ENCODE results near the gene PEAR1. TPM values are rescaled to one million over a fixed set of nuclear protein-coding genes. Genes with fewer than 3 reads are reported as not detected.

The PEAR1 gene
- total and polyA plus RNA-seq, 2 of the 4 experiments (the other 2 are of a cell fraction), result 2.0 to 44.4 TPM

- Histone ChIP-seq H3K79me1 (ENCODE audit: low read depth in 1 of 2, low read length in 2 of 2) (no peaks in the 10 kb centered on the region), H3K9me1 (ENCODE audit: insufficient read depth, low read length) (no peaks in the 10 kb centered on the region), H3K27ac (ENCODE audit: insufficient read depth, low read length) (no peak overlapping the region), H3K4me2 (ENCODE audit: low read depth, low read length) (no peak overlapping the region), H2AK5ac (ENCODE audit: low read depth, low read length) (no peak overlapping the region), H2BK120ac (ENCODE audit: low read depth, low read length) (no peak overlapping the region), H4K5ac (ENCODE audit: low read depth, low read length) (no peak overlapping the region), H3K14ac (replicated peaks; ENCODE audit: low read depth, low read length) (no peak overlapping the region), H3K18ac (ENCODE audit: low read depth, low read length) (no peak overlapping the region), H3K4ac (ENCODE audit: low read depth, low read length) (no peak overlapping the region), H3K9ac (ENCODE audit: low read depth, low read length) (no peak overlapping the region), H3K9me3 (ENCODE audit: control insufficient read depth, insufficient read depth, low read length) (no peaks in the 10 kb centered on the region), H2AFZ (replicated peaks; ENCODE audit: low read length, poor library complexity) (no peak overlapping the region), H3K27me3 (ENCODE audit: control insufficient read depth, insufficient read depth, low read length) (peaks cover 93% of the 10 kb centered on the region), H3K56ac (ENCODE audit: extremely low read depth, insufficient read depth, low read length) (no peak overlapping the region), H2AK9ac (replicated peaks; ENCODE audit: low read depth, low read length, poor library complexity) (no peak overlapping the region), H3K4me3 (ENCODE audit: insufficient read depth, low read depth, low read length) (no peak overlapping the region), H4K8ac (ENCODE audit: low read depth in 2 of 2, low read length in 2 of 2) (no peak overlapping the region), H4K20me1 (ENCODE audit: insufficient read depth, low read length) (peaks cover 4% of the 10 kb centered on the region; the same call in 1 of the 2 replicates), H2BK20ac (ENCODE audit: low read depth, low read length) (no peak overlapping the region), H2BK5ac (ENCODE audit: low read depth, low read length, poor library complexity, severe bottlenecking) (no peak overlapping the region), H3K23ac (ENCODE audit: low read depth, low read length) (no peak overlapping the region), H4K91ac (ENCODE audit: insufficient read depth, low read depth, low read length) (no peak overlapping the region), H3K4me1 (ENCODE audit: control insufficient read depth, insufficient read depth, low read length) (no peaks in the 10 kb centered on the region), H3K36me3 (ENCODE audit: control insufficient read depth, insufficient read depth, low read length) (no peaks in the 10 kb centered on the region), H2BK15ac (ENCODE audit: low read depth, low read length) (no peak overlapping the region)
- BruUV-seq (replicated peaks), result no TSS peak
- dilution Hi-C loops (cut with HindIII; ENCODE audit: low sequenced_read_pairs, unreplicated experiment) (no loop called here), intact Hi-C loops (cut with micrococcal nuclease) (no loop called here), in situ Hi-C loops (cut with MboI; ENCODE audit: low sequenced_read_pairs) (loop anchor here (10.0 kb wide), 1 partner anchor 187 kb away; no protein-coding TSS in a partner anchor)
- TF ChIP-seq SMC3 (IDR thresholded peaks at IDR 0.05; ENCODE audit: low read depth, low read length) (no peak), RFX5 (IDR thresholded peaks at IDR 0.05; ENCODE audit: low read depth, low read length) (no peak), POLR2A (IDR thresholded peaks at IDR 0.05; ENCODE audit: low read depth, low read length) (no peak), CEBPB (IDR thresholded peaks at IDR 0.05; ENCODE audit: low read depth, low read length) (no peak), BHLHE40 (IDR thresholded peaks at IDR 0.05; ENCODE audit: low read depth, low read length) (no peak), MAFK (IDR thresholded peaks at IDR 0.05; ENCODE audit: low read depth, low read length) (no peak), NFE2L2 (IDR thresholded peaks at IDR 0.05; ENCODE audit: low read depth, low read length) (no peak), CHD1 (IDR thresholded peaks at IDR 0.05; ENCODE audit: low read depth, low read length) (no peak), MXI1 (IDR thresholded peaks at IDR 0.05; ENCODE audit: borderline replicate concordance, low read depth, low read length) (no peak), CTCF (conservative IDR thresholded peaks at IDR 0.05; ENCODE audit: low read depth, low read length) (no peak), FOS (IDR thresholded peaks at IDR 0.05; ENCODE audit: low read depth, low read length) (no peak), MAZ (IDR thresholded peaks at IDR 0.05; ENCODE audit: borderline replicate concordance, low read depth, low read length) (no peak), RCOR1 (IDR thresholded peaks at IDR 0.05; ENCODE audit: insufficient replicate concordance, low read length) (no peak)
- TF ChIP-seq, protein P1, sequence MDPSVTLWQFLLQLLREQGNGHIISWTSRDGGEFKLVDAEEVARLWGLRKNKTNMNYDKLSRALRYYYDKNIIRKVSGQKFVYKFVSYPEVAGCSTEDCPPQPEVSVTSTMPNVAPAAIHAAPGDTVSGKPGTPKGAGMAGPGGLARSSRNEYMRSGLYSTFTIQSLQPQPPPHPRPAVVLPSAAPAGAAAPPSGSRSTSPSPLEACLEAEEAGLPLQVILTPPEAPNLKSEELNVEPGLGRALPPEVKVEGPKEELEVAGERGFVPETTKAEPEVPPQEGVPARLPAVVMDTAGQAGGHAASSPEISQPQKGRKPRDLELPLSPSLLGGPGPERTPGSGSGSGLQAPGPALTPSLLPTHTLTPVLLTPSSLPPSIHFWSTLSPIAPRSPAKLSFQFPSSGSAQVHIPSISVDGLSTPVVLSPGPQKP (IDR thresholded peaks at IDR 0.05; ENCODE audit: borderline replicate concordance, low read depth, low read length), result no peak
- TF ChIP-seq, protein P2, sequence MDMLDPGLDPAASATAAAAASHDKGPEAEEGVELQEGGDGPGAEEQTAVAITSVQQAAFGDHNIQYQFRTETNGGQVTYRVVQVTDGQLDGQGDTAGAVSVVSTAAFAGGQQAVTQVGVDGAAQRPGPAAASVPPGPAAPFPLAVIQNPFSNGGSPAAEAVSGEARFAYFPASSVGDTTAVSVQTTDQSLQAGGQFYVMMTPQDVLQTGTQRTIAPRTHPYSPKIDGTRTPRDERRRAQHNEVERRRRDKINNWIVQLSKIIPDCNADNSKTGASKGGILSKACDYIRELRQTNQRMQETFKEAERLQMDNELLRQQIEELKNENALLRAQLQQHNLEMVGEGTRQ (IDR thresholded peaks at IDR 0.05; ENCODE audit: low read depth, low read length), result no peak
- DNase-seq, result no peak
- no CpG with 5 or more reads among the region's 4 CpGs for WGBS, 2 experiments (ENCODE audit: extremely low coverage in 2 of 2, insufficient read length in 1 of 2)
- ChIA-PET CTCF (interaction anchor here (1.2 kb wide), 1 partner anchor 83 kb away, joined by 4 read pairs; no protein-coding TSS in a partner anchor), POLR2A (ENCODE audit: unreplicated experiment) (no interaction called here)
- ATAC-seq (ENCODE audit: low read depth), result no peak
Observed at GRCh38 chr1:156881663-156882062, 11.9 kb upstream of the PEAR1 start.

Measured in IMR-90 (cell line).